H1 (cell line): ENCODE results near the gene OSBP2.

ENCODE experiments used
- CBX8 ChIP-seq: fragments of 300-800, 300-1000 bp; sonication (generic); IDR thresholded peaks from 2 replicates; pipeline ENCODE4 v1.7.1; 2016; ENCODE audit warnings: low read depth, low read length, borderline replicate concordance
- CHD1 ChIP-seq: IDR thresholded peaks from 2 replicates; pipeline ENCODE4 v1.6.1; 2012; ENCODE audit warnings: low read depth, low read length, improper control_type of control experiment
- EP300 ChIP-seq, 2 experiments: IDR thresholded peaks; 1 replicate in 1 of 2; 2 replicates in 1 of 2; pipeline ENCODE4 v1.6.1; 2011 to 2012; ENCODE audit warnings: low read depth in 2 of 2, low read length in 2 of 2, mild to moderate bottlenecking in 2 of 2, borderline replicate concordance in 1 of 2, inconsistent platforms in 1 of 2, moderate library complexity in 1 of 2
- EZH2 ChIP-seq: fragments of 200-600 bp; sonication (generic); IDR thresholded peaks from 2 replicates; pipeline ENCODE4 v1.7.1; 2012; ENCODE audit warnings: low read depth, mild to moderate bottlenecking, moderate library complexity, low read length, inconsistent platforms; ENCODE audit not compliant: severe bottlenecking
- HDAC2 ChIP-seq, 2 experiments: fragments of 300-600 bp in 1 of 2; sonication (generic) in 1 of 2; IDR thresholded peaks; 2 replicates each; pipeline ENCODE4 v1.6.1; 2011 to 2012; ENCODE audit warnings: low read depth in 2 of 2, low read length in 2 of 2, mild to moderate bottlenecking in 2 of 2, moderate library complexity in 2 of 2, borderline replicate concordance in 1 of 2, inconsistent platforms in 1 of 2
- KDM4A ChIP-seq: IDR thresholded peaks from one replicate; pipeline ENCODE4 v1.7.1; 2012; ENCODE audit warnings: low read depth, mild to moderate bottlenecking, moderate library complexity, low read length, inconsistent platforms; ENCODE audit not compliant: severe bottlenecking
- NANOG ChIP-seq: IDR thresholded peaks from 2 replicates; pipeline ENCODE4 v1.6.1; 2011; ENCODE audit warnings: low read length, low read depth, mild to moderate bottlenecking, inconsistent platforms; ENCODE audit not compliant: insufficient read depth, poor library complexity, severe bottlenecking
- POLR2A ChIP-seq, 2 experiments: IDR thresholded peaks; 1 replicate in 1 of 2; 2 replicates in 1 of 2; pipeline ENCODE4 v1.6.1; 2011; ENCODE audit warnings: low read depth in 2 of 2, low read length in 2 of 2, mild to moderate bottlenecking in 2 of 2; ENCODE audit errors: control extremely low read depth in 1 of 2
- POLR2AphosphoS5 ChIP-seq: IDR thresholded peaks from 2 replicates; pipeline ENCODE4 v1.6.1; 2011; ENCODE audit warnings: low read depth, low read length
- SIRT6 ChIP-seq: IDR thresholded peaks from one replicate; pipeline ENCODE4 v1.7.1; 2012; ENCODE audit warnings: low read length, inconsistent platforms
- TF ChIP-seq, protein P1 (sequence below), 3 experiments: IDR thresholded peaks; 1 replicate in 2 of 3; 2 replicates in 1 of 3; pipeline versions ENCODE4 v1.5.1 to v1.6.1; 2011; ENCODE audit warnings: low read length in 3 of 3, mild to moderate bottlenecking in 3 of 3, inconsistent platforms in 2 of 3, low read depth in 1 of 3, moderate library complexity in 1 of 3; ENCODE audit not compliant: insufficient read depth in 1 of 3; ENCODE audit errors: control extremely low read depth in 1 of 3
- TF ChIP-seq, protein P2 (sequence below): IDR thresholded peaks from 2 replicates; pipeline ENCODE4 v1.6.1; 2012; ENCODE audit warnings: inconsistent platforms
- TF ChIP-seq, protein P3 (sequence below): IDR thresholded peaks from 2 replicates; pipeline ENCODE4 v1.6.1; 2011; ENCODE audit warnings: low read depth, mild to moderate bottlenecking, low read length; ENCODE audit not compliant: insufficient read depth

DNA sequence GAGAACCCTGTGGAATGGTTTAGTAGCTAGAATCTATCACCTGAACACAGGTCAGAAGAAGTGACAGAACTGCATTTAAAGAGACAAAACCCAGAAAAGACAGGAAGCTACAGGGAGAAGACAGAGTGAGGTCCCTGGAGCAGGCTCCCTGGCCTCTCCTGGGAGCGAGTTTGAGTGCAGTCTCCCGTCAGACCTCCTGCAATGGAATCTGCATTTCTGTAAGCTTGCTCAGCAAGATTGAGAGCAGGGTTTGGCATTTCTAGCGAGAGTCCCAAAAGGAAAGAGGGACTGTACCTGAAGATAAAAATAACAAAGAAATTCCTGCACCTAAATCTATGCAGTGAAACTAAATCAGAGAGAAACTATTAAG lies 199.7 kb downstream of the OSBP2 start:
- TF ChIP-seq SIRT6 (no peak), CBX8 (no peak), KDM4A (no peak), NANOG (no peak), CHD1 (no peak), HDAC2 (IDR thresholded peaks at IDR 0.05; ENCODE audit: borderline replicate concordance in 1 of 2, low read depth in 2 of 2, low read length in 2 of 2) (no peak), POLR2A (IDR thresholded peaks at IDR 0.05; ENCODE audit: control extremely low read depth in 1 of 2, low read depth in 2 of 2, low read length in 2 of 2) (no peak), EZH2 (no peak), POLR2AphosphoS5 (no peak), EP300 (IDR thresholded peaks at IDR 0.05; ENCODE audit: borderline replicate concordance in 1 of 2, low read depth in 2 of 2, low read length in 2 of 2) (no peak)
- TF ChIP-seq, protein P1, sequence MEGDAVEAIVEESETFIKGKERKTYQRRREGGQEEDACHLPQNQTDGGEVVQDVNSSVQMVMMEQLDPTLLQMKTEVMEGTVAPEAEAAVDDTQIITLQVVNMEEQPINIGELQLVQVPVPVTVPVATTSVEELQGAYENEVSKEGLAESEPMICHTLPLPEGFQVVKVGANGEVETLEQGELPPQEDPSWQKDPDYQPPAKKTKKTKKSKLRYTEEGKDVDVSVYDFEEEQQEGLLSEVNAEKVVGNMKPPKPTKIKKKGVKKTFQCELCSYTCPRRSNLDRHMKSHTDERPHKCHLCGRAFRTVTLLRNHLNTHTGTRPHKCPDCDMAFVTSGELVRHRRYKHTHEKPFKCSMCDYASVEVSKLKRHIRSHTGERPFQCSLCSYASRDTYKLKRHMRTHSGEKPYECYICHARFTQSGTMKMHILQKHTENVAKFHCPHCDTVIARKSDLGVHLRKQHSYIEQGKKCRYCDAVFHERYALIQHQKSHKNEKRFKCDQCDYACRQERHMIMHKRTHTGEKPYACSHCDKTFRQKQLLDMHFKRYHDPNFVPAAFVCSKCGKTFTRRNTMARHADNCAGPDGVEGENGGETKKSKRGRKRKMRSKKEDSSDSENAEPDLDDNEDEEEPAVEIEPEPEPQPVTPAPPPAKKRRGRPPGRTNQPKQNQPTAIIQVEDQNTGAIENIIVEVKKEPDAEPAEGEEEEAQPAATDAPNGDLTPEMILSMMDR (IDR thresholded peaks at IDR 0.05; ENCODE audit: control extremely low read depth in 1 of 3, insufficient read depth in 1 of 3, low read depth in 1 of 3, low read length in 3 of 3) = no peak
- TF ChIP-seq, protein P2, sequence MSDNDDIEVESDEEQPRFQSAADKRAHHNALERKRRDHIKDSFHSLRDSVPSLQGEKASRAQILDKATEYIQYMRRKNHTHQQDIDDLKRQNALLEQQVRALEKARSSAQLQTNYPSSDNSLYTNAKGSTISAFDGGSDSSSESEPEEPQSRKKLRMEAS = no peak
- TF ChIP-seq, protein P3, sequence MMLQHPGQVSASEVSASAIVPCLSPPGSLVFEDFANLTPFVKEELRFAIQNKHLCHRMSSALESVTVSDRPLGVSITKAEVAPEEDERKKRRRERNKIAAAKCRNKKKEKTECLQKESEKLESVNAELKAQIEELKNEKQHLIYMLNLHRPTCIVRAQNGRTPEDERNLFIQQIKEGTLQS = no peak
